Measurements from ENCODE around the gene TM6SF1. TPM values are rescaled to one million over a fixed set of nuclear protein-coding genes. Genes with fewer than 3 reads are reported as not detected.
A peak's percentile ranks its signal among the peaks of the same experiment; 100 is the strongest.

TM6SF1 gene
- total and polyA plus RNA-seq, 11 donors: 2.6 to 9.4 (median 4.7) TPM

GRCh38 chr15:83062768-83063180 is 44.7 kb upstream of the TM6SF1 start:
- H3K9me3 ChIP-seq: no peaks in the 10 kb centered on the region
- H3K27me3 ChIP-seq: no peaks in the 10 kb centered on the region
- peak overlapping the region in 1 of 12 donors; percentile 50 for H3K27ac ChIP-seq
- ATAC-seq (no peak), DNase-seq (no peak)
- intact Hi-C loops (cut with DNase I): loop anchor here in 5 of 10 donors (10.0 kb wide), 2 partner anchors 48 to 142 kb away; partner anchors contain the start of genes C15orf40 (in 4 of the 5) and HDGFL3 (in 1 of the 5)
- TF ChIP-seq POLR2A (IDR thresholded peaks at IDR 0.05) (no peak), CTCF (IDR thresholded peaks at IDR 0.05) (no peak)
- peaks cover 0 to 13% (median 0%) of the 10 kb centered on the region in 9 donors for H3K36me3 ChIP-seq
- peaks cover 0 to 75% (median 57%) of the 10 kb centered on the region in 12 donors for H3K4me1 ChIP-seq
- peak overlapping the region in 2 of 12 donors; percentile 2 to 5 for H3K4me3 ChIP-seq
- WGBS, 4 donors: 53 to 66% (median 60%) methylated on average over 3 of the region's 3 CpGs

GRCh38 chr15:83063551-83063950 is 43.9 kb upstream of the TM6SF1 start:
- H3K27ac ChIP-seq: peak overlapping the region in 1 of 12 donors; percentile 50
- H3K27me3 ChIP-seq: no peaks in the 10 kb centered on the region
- 80 to 88% (median 84%) methylated on average over 4 of the region's 4 CpGs for whole genome bisulfite sequencing, 4 donors
- no peak for TF ChIP-seq CTCF (IDR thresholded peaks at IDR 0.05)
- DNase-seq (no peak), ATAC-seq (no peak)
- no peaks in the 10 kb centered on the region for H3K9me3 ChIP-seq
- H3K4me1 ChIP-seq: peaks cover 0 to 69% (median 50%) of the 10 kb centered on the region in 12 donors
- peaks cover 0 to 13% (median 0%) of the 10 kb centered on the region in 9 donors for H3K36me3 ChIP-seq
- intact Hi-C loops (cut with DNase I): loop anchor here in 5 of 10 donors (10.0 kb wide), 2 partner anchors 49 to 141 kb away; partner anchors contain the start of genes C15orf40 (in 4 of the 5) and HDGFL3 (in 1 of the 5)
- H3K4me3 ChIP-seq: peak overlapping the region in 3 of 12 donors; percentile 2 to 95 (median 7)

- WGBS, 4 donors: 21 to 36% (median 34%) methylated on average over 4 of the region's 4 CpGs
- peaks cover 0 to 13% (median 0%) of the 10 kb centered on the region in 9 donors for H3K36me3 ChIP-seq
- peaks cover 0 to 6% (median 0%) of the 10 kb centered on the region in 12 donors for H3K9me3 ChIP-seq
- no peaks in the 10 kb centered on the region for H3K27me3 ChIP-seq
- peaks cover 0 to 61% (median 44%) of the 10 kb centered on the region in 12 donors for H3K4me1 ChIP-seq
- peak overlapping the region in 8 of 12 donors; percentile 6 to 99 (median 98) for H3K27ac ChIP-seq
- H3K4me3 ChIP-seq: peak overlapping the region in 10 of 12 donors; percentile 7 to 96 (median 93)
- intact Hi-C loops (cut with DNase I): loop anchor here in 9 of 10 donors (5.0 to 10.0 kb wide), 5 partner anchors 42 to 142 kb away; partner anchors contain the start of genes C15orf40 (in 6 of the 9), HDGFL3 (in 4 of the 9) and TM6SF1 (in 2 of the 9)
- TF ChIP-seq CTCF (IDR thresholded peaks at IDR 0.05) (no peak), POLR2A (IDR thresholded peaks at IDR 0.05) (no peak)
- no peak for DNase-seq
- no peak for ATAC-seq
Measured at GRCh38 chr15:83064859-83065258, 42.6 kb upstream of the TM6SF1 start.

GRCh38 chr15:83065431-83065830 is 42.0 kb upstream of the TM6SF1 start:
- Histone ChIP-seq H3K36me3 (peaks cover 0 to 13% (median 0%) of the 10 kb centered on the region in 9 donors), H3K4me1 (peaks cover 0 to 60% (median 44%) of the 10 kb centered on the region in 12 donors), H3K27me3 (no peaks in the 10 kb centered on the region), H3K9me3 (peaks cover 0 to 6% (median 0%) of the 10 kb centered on the region in 12 donors), H3K4me3 (peak overlapping the region; percentile 70 to 98 (median 94)), H3K27ac (peak overlapping the region in 9 of 12 donors; percentile 6 to 99 (median 98))
- no peak for ATAC-seq
- TF ChIP-seq CTCF (IDR thresholded peaks at IDR 0.05) (no peak), POLR2A (IDR thresholded peaks at IDR 0.05) (no peak)
- intact Hi-C loops (cut with DNase I): loop anchor here in 9 of 10 donors (5.0 to 10.0 kb wide), 5 partner anchors 42 to 142 kb away; partner anchors contain the start of genes C15orf40 (in 6 of the 9), HDGFL3 (in 4 of the 9) and TM6SF1 (in 2 of the 9)
- WGBS, 4 donors: 22 to 28% (median 25%) methylated on average over 3 of the region's 3 CpGs
- no peak for DNase-seq

All from heart left ventricle (tissue), 16 donors.